ENCODE measurements around the gene OTX2.

OTX2 gene

DNA sequence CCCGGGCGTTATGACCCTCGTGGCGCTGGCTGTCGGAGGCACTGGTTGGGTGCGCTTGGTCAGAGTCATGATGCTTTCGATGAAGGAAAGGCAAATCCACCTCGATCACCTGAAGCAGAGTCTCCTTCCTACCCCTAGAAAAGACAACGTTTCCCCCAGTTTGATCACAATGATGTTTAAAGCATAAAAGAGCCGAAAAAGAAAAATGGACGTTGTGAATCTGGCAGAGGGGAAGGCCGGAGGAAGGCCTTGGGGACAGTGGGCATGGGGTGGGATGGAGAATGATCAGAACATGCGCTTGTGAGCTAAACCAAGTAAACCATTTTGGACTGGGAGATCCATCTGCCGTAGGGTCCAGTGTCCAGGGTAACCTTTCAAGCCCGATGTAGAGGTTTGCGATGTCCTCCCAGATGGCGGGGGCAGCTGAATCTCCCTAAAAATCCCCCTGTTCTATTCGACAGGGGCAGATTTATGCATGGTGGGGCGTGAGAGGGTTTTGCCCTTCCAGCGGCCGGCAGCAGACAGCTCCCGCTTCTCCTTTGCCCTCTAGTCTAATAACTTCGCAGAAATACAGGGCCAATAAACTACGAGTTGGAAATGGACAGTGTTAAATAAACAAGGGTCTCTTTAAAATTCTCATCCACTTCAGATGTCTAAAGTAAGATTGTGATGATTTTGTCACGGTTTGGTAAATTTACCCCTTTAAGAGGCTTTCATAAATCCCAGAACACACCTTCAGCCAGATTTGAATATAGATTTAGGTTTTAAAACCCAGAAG, 2.3 kb upstream of the OTX2 start:
- DNase-seq (ENCODE audit: low spot score): no peak

DNA sequence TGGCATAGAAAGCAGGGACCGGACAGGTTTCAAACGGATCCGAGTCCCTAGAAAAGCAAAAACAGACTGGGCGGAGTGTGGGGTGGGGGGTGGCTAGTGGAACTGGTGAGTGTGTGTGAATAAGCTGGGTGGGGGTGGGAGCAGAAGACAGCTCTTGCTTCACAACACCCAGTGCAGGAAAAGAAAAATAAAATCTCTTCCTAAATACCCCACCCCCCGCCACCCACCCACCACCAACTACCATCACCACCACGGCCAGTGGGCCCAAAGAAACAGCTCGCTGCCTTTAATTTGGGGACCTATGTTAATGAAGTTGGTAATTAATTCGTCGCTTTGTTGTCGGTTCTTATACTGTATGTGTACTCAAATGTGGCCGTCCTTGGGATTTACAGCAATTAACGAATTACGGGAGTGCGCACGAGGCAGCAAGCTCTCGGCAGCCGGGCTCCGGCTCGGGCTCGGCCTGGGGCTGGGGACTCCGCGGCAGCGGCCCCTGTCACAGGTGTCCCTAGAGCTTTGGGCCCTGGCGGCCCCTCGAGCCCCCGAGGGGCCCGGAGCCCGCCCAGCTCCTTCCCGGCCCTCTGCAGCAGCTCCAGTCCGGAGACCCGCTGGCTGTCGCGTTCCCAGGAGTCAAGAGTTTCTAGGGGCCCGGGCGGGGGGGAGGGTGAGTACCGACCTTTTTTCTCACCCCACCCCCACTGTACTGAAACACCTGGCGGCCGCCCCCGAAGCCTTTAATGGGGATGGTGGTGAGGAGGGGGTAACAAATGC, 1.5 kb upstream of the OTX2 start:
- DNase-seq (ENCODE audit: low spot score): no peak

DNA sequence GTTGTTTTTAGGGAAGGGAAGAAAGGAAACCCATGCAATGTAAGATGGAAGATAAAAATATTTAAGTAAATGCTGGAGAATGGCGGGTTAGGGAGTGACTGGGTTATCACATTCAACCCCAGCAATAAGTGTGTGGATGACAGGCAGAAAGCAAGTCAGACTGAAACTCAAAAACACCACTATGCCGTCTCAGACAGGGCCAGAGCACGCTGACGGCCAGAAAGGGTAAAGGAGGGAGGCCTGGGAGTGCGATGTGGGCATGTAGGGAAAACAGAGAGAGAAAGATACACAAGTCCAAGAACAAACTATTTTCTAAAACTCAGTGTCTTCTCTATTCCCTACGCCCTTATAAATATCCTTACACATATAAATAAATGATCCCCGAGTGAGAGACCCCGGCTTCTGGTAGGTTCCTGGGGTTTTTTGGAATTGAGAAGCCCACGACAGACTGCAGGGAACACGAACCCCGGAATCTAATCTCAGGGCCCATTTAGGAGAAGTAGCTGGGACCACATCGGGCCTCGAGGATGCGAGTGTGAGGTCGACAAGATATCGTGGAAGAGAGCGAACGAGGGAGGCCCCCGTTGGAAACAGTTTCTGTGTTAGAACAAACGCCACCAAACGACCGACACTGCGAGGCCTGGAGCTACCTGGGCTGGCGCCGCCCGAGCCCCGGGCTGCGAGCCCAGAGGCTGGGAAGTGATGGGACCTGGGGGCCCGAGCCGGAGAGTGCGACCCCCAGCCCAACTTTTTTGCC, 735 bp upstream of the OTX2 start:
- no peak for DNase-seq (ENCODE audit: low spot score)

DNA sequence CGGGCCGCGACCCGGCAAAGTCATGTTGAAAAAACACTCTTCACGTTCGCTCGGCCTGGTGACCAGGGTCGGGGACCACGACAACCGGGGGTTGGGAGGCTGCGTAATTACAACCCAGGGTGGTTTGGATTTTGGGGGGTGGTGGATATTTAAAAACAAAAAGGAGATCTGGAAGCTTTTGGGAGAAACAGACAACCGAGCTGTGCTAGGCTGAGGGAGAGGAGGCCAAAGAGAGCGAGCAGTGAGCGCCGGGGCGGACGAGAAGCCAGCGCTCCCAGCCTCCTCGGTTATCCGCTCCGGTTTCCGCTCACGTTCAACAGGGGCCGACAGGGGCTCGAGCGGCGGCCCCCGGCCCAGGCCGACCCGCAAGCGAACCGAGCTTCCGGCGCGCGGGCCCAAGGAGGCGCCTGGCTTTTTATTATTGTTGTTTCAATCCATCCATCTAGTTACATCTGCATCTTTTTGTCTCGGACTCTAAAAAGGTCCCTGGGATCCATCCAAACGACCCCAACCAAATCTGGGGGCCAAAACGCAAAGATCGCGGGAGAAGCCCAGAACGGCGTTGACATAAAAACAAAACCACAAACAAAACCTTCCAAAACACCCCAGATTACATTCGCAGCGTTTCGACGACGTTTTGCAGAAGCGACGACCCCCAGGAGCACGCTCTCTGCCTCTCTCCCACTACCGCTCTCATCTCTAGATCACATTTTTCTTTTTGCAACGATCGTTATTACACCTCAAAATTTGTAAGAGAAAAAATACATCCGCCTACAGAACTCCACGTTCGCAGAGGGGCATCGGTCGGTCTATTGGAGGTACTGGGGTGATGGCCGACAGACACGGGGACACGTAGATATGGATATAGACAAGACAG, 771 bp downstream of the OTX2 start:
- no peak for DNase-seq (ENCODE audit: low spot score)

DNA sequence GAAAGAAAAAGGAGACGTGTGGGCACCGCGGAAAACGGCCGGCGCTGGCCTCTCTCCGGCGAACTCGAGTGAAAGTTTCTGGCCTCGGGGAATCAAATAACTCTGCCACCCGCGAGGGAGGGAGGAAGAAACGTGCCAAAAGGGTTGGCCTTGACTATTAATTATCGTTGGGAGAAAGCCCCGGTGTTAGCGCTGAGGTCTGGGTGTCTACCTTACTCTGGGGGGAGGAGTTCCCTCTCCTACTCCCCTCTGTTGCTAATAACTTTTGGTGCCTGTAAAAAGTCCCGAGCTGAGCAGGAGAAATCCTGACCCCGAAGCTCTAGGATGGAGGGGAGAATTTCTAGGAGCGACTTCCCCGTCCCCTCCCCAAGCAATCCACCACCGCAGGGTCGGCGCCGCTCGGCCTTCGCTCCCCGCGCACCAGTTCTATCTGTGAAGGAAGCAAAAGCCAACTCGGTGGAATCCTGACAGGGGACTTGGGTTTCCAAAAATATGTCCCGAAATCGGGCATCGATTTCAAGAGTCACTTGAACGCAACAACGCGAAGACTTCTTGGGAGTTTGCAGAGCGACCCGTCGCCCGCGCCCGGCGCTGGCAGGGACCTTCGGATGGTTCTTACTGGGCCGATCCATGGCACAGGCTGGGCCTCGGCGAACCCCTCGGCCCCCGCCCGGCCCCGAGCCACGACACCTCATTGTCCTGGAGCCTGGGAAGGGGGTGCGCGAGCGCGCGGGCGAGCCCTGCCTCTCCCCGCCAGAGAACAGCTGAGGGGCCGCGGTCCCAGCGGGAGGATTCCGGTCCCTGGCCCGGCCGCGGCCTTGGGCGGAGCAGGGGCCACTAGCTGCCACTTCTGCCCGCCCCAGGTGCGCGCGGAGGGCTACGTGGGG, 1.7 kb downstream of the OTX2 start:
- DNase-seq (ENCODE audit: low spot score): no peak

DNA sequence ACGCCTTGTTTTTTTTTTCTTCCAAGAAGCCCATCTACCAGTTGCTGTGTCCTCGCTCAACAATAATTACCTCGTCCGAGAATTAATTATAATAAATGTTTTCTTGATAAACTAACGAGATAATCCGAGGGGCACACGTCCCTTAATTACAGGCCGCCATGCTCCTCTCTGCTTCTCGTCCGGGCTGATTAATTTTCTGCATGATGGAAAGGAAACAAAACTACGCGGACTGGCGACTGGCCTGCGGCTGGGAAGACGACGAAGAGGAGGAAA, 2.2 kb downstream of the OTX2 start:
- DNase-seq (ENCODE audit: low spot score): no peak

DNA sequence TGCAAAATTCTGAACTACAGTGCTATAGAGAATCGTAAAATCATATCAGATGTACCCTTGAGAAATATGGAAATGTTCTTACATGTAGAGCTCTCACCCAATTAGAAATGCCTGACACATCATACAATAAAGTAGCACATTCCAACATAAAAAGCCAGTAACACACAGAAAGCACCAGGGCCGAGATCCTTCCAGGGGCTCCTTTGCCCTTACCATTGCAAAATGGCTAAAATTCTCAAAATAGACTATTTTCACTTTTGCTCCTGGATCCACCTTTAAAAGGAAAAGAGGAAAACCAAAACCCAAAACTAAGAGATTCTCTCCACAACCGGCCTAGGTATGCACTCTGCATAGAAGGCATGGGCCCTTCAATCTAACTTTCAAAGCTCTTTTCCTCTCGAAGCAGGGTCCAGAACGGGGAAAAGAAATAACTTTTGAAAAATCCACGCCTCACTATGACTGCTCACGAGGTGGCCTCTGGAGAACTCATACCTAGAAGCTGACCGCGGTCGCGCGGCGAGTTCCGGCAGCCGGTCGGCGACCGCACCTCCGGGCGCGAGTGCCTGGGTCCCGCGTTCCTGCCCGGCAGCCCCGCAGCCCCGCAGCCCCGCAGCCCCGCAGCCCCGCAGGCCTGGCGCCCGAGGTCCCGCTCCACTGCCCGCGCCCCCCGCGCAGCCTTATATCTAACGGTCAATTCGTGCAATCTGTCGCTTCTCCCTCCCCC, 2.7 kb downstream of the OTX2 start:
- no peak for DNase-seq (ENCODE audit: low spot score)

DNA sequence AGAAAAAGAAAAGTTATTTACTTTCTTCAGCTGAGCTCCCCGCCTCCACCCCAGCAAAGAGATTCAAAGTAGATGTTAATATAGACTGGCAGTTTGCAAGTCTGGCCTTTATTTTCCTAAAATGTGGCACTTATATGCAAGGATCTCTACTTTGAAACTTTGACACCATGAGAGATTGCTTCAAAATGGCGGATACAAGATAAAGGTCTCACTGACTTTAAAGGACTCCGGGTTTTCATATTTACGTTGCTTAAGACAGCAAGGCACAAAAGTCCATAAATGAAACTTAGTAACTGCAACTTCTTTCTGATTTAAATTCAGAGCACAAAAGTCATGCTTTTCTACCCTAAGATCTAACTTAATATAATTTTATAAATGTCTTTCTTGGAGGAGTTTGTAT, 3.5 kb downstream of the OTX2 start:
- no peak for DNase-seq (ENCODE audit: low spot score)

DNA sequence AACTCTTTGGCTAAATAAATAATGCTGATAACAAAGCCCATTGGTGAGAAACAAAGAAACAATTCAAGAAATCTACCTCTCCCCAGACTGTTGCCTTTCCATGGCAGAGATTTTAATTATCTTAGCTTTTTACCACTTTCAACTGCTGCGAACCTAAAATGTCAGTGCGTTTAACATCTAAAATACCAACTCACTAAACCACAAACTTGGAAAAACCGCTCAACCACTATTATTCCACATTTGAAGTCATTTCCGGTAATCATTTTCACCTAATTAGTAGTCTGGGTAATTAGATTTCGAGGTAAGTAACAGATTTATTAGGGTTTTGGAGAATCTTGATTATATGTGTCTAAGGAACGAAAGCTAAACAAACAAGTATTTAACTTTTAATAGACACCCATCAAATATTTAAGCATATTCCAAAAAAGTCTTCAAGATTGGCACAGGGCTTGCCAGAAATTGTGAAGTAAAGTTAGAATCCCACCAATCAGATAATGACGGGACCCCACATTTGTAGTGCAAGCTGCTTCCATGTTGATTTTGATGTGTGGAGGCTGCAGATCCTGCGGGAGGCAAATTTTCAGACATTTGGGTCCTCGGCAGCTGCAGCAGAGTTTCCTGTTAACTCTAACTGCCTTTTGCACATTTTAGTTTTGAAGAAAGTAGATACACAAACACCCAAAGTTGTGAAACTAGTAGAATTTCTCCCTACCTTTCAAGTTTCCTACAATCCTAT, 4.1 kb downstream of the OTX2 start:
- no peak for DNase-seq (ENCODE audit: low spot score)

DNA sequence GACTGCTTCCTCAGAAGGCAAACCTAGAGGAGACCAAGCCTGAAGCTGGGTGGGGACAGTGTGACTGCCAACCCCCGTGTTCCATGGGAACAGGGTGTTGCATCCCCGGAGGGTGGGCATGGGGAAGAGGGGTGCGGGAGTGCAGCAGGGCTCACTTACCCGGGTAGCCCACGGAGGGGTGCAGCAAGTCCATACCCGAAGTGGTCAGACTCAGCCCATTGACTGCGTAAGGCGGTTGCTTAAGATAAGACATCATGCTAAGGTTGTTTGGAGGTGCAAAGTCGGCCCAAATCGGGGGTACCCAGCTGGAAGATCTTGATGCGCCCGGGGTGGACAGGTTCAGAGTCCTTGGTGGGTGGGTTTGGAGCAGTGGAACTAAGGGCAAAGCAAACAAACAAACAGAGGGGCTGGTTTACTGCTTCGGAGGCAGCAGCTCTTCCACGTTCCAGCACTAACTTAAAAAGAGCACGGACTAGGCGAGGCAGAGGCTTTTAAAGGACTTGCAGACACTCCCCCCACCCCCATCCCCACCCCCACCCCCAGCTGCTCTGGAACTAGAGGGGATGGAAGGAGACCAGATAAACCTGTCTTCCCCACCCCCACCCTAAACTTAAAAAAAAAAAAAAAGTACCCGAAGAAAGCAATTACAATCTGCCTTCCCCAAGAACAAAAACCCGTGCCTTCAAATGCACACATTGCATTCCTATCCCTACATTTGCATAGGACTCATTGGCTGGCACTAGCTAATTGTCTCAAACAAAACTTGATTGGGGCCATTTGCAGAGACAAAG, 4.9 kb downstream of the OTX2 start:
- DNase-seq (ENCODE audit: low spot score): no peak

DNA sequence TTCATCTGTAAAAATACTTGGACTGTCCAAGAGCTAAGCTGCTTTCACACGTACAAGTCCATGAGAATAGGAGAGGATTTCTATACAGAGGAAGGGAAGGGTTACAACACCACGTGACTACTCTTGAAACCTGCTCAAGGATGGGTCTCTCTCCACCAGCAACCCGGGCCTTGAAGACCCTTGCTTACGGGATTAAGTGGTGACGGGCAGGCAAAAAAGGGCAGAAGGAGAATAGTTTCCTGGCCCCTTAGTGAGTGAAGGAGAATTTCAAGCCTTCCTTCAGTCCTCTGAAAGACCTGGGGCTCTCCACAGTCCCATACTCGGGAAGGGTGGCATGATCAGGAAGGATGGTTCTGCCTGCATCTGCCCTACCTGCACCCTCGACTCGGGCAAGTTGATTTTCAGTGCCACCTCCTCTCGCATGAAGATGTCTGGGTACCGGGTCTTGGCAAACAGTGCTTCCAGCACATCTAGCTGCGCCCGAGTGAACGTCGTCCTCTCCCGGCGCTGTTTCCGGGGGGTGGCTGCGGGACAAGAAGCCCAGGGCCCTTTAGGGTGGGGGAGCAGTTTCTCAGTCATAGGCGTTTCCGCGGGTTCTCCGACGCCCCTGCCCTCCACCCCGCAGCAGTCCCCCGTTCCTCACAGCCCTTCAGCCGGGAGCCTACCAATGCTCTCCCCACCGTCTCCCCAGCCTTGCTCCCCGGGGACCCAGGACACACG, 6.3 kb downstream of the OTX2 start:
- DNase-seq (ENCODE audit: low spot score): no peak

DNA sequence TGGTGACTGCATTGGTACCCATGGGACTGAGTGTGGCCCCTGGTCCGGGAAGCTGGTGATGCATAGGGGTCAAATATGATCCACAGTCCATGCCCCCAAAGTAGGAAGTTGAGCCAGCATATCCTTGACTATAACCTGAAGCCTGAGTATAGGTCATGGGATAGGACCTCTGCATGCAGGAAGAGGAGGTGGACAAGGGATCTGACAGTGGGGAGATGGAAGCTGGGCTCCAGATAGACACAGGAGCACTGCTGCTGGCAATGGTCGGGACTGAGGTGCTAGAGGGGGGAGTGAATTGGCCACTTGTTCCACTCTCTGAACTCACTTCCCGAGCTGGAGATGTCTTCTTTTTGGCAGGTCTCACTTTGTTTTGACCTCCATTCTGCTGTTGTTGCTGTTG, 8.4 kb downstream of the OTX2 start:
- no peak for DNase-seq (ENCODE audit: low spot score)

DNA sequence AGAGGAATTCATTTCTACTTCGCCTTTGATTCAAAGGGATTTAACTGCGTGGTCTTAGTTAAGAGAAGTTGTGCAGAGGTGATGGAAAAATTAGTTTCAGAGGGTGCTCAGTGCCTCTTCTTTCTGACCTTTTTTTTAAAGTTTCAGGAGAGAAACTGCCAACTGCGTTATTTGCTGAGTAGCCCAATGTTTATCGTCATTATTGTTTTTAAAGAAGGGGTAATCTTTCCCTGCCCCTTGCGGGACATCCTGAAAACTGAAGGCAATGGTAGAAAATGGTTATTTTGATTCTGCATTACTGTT, 11.0 kb downstream of the OTX2 start:
- DNase-seq (ENCODE audit: low spot score): no peak

DNA sequence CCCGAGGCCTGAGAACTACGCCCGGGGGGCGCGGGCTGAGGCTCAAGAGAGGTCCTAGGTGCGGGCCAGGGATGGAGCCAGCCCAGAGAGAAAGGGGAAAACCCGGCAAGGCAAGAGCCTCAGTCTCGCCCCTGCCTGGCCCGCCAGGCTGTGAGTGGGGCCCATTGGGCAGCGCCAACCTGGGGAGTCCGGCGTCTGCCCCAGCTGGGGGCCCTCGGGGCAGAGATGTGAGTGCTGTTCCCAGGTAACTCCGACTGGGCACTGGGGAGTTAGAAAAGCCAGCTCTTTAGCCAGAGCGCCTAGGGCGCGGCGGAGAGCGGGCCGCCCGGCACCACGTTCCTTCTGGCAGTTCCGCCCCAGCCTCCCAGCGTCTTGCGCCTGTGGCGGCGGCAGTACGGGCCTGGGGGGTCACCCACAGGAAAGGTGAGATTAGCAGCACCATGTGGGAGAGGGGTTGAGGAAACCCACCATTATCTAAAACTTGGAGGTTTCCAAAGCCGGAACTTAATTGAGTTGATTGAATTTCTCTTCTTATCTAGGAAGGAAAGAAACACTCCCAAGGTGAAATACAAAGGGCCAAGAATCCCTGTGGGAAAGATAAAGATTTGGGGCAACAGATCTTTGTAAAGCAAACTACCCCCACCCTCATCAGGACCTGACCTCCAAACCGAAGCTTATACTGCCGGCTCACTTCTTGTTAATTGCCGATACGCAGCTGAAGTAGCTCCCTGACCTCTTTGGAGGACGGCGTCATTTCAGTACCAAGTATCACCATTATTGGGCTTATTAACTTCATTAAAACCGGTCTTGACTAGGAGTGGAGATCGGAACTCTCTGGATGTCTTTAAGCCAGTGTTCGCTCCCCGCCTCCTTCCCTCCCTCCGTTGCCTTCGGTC, 11.6 kb downstream of the OTX2 start:
- no peak for DNase-seq (ENCODE audit: low spot score)

DNA sequence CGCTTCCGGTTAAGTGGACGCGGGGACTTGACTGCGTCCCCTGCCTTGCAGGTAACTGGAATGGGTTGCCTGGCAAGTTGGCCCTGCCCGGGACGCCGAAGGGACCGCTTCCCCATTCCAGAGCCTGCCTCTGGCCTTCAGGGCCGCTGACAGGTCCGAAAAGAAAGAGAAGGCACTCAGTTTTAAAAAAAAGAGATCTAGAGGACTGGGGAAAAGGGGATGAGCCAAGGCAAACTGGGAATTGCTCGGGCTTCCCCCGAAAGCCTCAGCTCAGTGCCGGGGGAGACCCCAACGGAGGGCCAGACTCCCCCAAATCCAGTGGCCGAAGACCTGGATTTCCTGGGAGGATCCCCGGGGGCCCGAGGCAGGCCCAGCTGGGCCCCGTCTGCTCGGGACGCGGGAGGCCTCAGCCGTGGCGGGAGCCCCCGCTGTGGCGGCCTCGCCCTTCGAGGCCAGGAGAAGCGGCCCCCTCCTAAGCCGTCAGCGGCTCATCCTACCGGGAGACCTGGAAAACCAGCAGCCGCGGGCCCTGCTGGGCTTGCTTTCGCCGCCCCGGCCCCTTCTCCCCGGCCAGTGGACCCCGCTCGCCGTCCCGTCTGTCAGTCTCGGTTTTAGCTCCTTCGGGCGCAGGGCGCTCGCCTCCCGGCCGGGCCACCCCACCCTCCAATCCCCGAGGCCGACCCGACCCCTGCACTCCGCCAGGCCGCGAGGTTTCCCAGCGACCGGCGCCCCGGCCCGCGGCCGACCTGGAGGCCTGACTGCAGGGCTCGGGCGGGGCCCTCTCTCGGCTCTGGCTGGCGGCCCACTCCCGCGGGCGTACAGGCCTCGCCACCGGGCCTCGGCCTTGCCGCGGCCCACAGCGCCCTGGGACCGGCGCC, 12.5 kb downstream of the OTX2 start:
- DNase-seq (ENCODE audit: low spot score): no peak

DNA sequence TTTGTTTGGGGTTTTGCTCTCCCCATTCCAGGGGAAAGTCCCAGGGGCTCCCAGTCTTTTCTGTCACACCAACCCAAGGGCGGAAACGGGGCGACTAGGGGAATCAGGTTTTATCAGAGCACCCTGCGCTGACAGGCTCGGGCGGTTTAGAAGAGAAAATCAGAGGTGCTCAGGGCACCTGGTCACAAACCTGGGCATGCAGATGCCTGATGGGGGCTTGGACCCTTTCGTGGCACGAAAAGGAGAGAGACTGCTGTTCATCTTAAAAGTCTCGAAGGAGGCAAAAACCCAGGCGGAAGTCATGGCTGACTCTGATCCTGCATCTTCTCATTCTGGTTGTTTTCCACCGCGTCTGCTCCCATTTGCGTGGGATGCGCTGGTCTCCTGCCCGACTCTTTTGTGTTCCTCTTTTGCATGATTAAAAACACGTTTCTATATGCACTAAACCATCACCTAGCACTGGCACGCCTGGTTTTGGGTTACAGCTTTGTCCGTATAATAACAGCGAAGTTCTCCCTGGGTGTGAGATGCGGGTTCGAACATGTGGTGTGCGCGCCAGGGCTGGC, 13.2 kb downstream of the OTX2 start:
- DNase-seq (ENCODE audit: low spot score): no peak
